Hematopoietic multipotent progenitor cell treated with erythropoietin and hydrocortisone succinate and interleukin-3 and kit ligand, for 15 days (in vitro differentiated cells): ENCODE measurements around the gene GPR39.

ENCODE experiments used
- DNase-seq: peaks from one replicate; pipeline ENCODE4 v3.0.0-alpha.2; 2015; ENCODE audit warnings: low spot score

Gene GPR39

DNA sequence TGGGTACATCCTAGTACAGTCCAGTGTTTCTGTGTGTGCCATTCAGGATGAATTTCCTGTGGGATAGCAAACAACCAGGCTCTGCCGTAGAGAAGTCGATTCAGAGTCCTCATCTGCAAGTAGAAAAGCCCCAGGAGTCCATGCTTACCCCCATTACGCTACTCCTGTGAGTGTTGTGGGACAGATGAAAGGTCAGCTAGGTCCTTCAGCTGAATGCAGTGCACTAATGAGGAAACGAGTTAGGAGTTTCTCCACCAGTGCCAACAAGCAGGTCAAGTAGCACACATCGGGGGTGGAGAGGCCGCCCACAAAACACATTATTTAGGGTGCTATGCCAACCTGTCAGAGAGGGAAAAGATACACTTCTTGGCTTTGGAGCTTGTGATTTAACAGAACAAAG lies 2.5 kb upstream of the GPR39 start:
- no peak for DNase-seq

DNA sequence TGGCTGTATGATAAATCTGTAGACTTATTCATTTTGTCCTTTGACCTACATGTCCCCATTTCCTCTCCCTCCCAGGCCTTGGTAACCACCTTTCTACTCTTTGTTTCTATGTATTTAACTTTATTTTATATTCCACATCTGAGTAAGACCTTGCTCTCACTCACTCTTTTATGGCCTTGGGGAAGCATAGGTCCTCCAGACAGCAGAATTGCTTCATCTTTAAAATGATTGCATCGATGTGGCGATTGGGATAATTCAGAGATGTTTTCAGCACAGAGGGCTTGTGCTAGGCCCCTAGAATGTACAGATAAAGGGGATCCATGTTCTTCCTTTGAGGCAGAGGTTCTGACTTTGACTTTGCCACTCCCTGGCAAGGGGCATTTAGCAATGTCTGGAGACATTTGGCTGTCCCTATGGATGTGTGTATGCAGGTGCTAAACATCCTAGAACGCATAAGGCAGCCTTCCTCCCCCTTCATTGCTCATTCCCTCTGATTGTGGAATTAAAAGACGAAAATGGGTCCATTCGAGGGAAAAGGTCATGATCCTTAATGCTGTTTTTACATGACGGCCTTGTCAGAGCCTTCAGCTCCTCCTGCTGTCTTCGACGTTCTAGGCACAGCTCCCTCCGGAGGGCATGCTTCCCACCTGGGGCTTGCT lies 1.2 kb upstream of the GPR39 start:
- no peak for DNase-seq

DNA sequence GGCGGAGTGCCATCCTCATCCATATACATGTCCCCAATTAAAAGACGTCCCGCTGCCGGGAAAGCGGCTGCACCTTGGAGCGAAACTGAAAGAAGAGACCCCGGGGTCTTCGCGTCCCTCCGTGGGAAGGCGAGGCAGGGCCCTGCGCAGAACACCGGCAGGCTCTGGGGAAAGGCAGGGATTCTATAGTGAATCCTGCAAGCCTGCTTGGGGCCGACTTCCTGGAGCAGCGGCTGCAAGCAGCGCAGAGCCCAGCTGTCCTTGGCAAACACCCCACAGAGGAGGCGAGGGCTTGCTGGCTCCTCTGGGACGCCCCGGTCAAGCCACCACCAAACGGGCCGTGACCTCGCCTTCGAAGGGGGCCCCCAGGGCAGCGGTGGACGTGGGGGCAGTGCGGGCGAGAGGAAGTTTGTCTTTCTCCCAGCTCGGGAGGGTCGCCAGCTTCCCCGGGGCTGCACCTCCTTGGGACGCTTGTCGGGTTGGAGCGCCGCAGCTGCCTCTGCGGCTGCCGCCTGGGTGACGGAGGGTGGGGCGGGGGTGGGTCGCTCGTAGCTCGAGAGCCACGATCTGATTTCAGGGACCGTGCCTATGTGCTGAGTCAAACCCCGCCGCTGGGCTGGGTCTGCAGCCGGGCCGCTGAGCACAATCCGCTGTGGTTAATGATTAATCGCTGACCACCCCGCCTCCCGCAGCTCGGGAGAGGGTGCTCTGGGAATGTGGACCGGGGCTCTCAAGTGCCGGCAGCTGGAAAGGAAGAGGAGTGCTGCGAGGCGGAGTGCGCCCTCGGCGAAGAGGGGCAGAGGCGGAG lies 486 bp upstream of the GPR39 start:
- no peak for DNase-seq

DNA sequence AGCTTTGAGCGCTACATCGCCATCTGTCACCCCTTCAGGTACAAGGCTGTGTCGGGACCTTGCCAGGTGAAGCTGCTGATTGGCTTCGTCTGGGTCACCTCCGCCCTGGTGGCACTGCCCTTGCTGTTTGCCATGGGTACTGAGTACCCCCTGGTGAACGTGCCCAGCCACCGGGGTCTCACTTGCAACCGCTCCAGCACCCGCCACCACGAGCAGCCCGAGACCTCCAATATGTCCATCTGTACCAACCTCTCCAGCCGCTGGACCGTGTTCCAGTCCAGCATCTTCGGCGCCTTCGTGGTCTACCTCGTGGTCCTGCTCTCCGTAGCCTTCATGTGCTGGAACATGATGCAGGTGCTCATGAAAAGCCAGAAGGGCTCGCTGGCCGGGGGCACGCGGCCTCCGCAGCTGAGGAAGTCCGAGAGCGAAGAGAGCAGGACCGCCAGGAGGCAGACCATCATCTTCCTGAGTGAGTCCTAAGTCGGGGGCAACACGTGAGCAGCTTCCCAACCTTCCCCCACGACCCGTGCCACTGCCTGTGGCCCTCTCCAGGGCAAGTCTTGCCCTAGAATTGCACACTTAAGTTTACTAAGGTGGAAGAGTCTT lies 928 bp downstream of the GPR39 start:
- no peak for DNase-seq

DNA sequence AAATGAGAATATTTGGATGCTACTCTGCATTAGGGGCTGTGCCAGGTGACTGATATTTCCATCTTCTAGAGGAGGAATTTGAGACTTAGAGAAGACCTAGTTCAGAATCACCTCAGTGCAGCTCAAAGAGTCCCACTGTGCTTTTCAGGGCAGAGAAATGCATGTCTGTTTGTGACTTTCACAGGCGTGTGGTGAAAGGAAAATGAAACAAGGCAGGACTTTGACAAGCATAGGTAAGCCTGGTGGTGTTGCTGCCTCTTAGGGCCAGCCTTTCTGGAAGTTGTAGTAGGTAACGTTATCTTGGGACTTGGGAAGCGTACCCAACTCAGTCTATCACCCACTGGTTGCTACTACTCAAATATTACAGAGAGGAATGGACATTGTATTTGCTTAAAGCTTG lies 2.6 kb downstream of the GPR39 start:
- no peak for DNase-seq

DNA sequence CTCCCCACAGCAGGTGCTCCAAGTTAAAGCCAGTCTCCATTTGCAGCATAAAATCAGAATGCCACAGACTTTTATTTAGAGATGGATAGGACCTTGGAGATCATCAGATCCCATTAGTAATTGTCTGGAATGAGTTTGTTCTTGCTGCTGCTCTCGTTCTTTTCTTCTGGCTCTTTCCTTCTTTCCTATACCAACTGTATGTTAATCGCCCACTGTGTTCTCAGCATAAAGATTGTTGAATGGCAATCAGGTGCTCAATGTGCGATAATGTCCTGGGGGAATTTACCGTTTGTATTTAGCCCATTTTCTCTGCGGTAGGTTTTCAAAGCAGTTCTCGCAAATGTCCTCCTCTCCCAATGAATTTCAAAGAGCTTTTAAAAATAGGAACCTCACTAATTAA lies 3.3 kb downstream of the GPR39 start:
- no peak for DNase-seq

DNA sequence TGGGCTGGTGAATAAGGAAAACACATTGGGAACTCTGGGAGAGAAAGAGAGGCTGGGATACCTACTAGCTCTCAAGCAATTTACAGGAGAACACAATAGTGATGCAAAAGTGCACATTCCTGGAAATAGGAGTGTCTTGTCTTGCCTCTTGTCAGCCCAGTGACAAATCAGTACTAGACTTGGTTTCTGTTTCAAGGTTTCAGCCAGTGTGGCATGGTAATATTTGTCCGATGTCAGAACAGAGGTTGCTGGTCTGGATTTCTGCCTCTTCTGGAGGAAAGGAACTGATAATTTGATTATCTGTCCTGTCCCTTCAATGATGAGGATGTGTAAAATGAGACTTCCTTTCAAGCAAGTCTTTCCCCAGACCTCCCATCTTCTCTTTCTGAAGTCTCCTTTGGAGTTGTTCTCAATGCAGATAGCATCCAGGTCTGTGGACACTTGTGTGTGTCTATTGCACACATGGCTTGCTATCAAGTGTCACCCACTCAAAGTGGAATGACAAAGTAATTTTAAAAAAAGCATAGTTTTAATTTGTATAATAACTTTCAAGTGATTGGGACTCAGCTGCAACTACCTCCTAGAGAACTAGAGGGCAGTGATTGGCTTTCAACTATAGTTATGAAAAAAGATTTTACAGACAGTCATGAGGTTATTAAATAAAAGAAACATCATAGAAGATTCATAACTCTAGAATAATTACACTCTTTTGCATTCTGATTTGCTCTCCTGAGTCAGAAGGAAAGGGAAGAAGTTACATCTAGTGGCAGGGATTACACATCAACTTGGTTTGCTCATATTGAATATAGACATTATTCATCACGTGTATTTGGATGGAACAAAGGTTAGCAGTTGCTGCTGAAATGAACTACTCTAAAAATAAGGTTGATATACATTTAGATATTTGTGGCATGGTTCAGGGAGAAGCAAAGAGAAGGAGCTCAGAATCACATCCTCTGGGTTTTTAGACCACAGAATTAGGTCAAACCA lies 4.5 kb downstream of the GPR39 start:
- no peak for DNase-seq

DNA sequence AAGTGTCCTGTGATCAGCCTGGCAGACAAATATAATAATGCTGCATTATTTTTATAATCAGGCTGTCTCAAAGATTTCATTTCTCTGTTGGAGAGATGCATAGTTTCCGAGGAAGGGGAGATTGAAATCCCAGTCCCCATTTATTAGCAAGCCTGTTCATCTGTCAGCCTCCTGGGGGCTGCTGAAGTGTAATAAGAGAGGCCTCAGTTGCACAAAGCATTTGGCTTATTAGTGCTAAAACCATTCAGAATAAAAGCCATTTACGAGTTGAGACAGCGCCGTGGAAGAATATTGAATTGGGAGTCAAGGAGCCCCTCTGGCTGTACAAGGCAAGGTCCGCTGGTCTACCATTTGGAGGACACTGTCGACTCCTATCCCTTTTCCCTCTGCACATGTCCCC lies 6.1 kb downstream of the GPR39 start:
- no peak for DNase-seq

DNA sequence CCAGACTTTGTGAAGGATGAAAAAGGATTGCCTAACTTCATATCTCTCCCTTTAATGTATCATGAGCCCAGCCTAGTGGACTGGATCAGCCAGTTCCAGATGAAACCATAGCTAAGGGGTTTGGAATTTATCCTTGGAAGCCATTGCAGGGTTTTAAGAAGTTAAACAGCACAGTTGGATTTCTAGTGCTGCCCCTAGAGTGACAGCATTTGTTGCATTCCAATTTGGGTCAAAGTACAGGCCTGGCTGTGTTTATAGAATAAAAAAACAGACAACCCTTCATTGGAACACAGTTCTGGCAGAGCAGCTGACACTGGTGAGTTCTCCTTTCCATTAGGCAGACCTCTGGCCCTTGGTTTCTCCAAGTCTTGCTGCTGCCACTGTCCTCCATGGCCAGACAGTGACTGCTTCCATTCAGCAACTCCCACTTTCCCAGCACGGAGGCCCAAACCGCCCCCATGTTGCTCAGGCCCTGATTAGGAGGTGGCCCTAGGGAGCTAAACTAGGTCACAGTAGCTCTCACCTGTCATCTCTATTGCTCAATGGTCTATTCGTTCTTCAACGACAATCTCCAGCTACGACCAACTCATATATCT lies 8.0 kb downstream of the GPR39 start:
- DNase-seq, result no peak

DNA sequence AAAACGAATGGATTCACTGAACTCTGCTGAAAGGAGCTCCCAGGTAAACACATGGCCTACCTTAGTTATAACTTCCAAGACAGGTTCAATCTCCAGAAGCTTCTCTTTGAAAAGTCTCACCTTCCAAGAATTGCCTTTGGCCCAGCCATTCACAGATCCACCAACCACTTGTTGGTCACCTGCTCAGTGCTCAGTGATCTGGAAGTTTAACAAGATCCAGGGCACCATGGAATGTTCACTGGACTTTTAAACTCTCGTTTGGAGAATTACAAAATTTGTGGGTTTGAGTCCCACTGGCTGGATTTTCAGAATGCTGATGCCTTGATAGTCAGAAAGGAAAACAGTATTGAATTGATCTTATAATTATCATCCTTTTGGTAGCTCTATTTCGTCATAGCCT lies 9.4 kb downstream of the GPR39 start:
- DNase-seq, result no peak

DNA sequence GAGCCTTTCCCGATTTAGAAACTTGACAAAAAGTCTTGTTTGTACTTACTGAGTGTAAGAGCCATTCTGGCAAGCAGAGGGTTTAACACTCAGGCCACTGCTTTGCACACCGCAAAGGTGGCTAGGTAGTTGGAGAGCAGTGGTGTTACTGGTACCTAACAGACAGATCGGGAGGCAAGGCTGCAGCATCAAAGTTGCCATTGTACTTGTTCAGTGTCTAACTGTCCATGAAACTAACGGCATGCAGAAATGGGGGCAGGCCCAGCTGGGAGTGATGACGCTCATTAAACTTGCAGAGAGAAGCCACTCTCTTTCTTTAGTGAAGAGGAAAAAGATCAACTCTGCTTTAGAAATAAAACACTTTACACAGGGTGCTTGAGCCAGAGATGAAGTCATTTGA lies 10.1 kb downstream of the GPR39 start:
- DNase-seq, result no peak

DNA sequence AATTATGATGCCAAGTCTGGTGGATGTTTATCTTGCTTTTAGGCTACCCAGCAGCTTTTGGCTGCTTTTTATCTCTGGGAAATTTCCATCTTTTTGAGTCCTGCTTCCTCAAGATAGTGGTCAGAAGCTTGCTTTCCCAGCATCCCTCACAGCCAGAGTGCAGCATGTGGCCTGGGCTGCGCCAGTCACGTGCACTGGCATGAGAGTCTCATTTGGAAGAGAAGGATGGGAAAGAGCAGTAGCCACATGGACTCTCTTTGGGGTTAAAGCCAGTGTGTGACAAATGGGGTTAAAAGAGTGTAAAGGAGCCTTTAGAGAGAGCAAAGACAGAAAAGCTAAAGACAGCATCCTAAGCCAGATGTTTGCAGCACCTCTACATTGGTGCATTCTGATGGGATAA lies 12.7 kb downstream of the GPR39 start:
- no peak for DNase-seq

DNA sequence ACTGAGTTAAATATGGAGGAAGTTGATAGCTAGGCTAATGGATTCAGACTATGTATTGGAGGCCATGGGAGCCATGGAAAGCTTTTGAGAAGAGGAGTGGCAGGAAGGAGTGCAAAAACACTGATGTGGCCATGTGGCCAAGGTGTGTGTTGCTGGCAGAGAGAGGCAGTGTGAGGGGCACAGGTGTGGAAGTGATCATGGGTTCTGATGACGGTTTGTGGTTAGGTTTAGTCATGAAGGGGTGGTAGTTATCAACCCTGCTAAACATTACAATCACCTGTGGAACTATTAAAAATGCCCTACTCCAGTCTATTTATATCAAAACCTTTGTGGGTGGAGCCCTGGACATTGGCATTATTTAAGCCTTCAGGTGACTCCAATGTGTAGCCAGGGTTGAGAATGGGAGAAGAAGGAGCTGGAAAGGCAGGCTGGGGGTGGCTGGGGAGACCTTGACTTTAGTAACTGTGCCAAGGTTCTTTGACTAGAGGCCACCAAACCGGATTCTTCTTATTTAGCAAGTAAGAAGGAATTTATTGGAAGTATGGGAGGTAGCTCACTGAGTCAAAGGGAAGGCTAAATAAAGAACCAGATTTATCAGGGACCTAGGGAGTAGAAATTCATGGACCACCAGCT lies 13.5 kb downstream of the GPR39 start:
- DNase-seq, result no peak

DNA sequence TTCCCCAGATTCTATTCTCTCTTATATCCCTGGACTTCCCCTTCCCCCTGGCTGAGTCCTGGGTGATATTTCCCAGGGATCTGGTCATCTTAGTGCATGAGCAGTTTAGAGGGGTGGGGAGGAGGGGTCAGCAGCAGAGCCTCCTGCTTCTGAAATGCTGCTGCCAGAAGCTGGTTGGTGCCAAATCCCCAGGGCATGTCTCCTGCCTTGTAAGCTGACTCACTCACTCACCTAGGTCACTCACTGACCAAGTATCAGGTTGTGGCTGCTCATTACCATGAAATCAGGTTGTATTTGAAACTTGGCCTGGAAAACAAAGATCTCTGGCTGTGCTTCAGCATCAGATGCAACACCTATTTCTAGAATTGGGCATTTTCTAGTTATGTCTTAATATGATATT lies 14.3 kb downstream of the GPR39 start:
- no peak for DNase-seq

DNA sequence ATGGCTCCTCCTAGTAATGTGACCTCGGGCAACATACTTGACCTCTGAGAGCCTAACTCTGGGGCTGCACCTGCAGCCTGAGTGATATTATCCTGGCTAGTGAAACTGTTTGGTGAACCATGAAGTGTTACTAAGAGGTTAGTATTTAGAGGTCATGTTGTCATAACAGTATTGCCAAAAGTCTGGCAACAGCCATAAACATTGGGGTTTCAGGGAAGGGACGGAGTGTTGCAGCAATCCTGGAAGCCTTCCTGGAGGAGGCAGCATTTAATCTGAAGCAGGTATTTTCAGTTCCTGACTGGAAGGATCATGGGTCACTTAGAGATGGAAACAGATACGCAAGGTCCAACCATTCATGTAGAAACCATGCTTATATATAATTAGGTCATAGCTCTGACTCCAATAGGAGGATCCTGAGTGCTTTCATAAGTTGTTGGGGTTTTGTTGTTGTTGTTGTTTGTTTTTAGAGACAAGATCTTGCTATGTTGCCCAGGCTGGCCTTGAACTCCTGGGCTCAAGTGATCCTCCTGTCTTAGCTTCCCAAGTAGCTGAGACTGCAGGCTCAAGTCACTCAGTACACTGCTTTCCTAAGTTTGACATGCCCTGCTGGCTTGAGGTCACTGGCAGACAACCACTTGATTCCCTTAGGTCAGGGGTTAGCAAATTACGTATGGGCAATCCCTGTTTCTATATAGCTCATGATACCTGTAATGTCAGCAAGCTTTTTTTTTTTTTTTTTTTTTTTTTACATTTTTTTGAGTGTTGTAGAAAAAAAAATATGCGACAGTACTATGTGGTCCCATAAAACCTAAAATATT lies 21.5 kb downstream of the GPR39 start:
- no peak for DNase-seq

DNA sequence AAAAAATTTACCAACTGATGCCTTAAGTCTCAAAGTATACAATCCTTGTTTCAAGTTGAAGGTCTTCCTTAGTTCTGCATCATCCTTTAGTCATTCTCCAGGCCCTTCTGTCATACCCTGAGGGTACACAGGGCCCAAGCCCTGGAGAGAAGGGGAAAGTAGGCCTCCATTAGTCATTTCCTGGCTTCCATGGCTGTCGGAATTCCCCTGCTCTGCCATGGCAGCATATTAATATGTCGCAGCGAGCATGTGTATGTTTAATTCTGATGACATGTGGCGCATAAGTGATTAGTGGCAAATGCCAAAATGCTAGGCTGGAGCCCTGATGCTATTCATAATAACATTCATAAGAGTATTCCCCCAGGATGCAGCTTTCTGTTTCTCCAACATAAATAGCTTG lies 22.1 kb downstream of the GPR39 start:
- DNase-seq, result no peak

DNA sequence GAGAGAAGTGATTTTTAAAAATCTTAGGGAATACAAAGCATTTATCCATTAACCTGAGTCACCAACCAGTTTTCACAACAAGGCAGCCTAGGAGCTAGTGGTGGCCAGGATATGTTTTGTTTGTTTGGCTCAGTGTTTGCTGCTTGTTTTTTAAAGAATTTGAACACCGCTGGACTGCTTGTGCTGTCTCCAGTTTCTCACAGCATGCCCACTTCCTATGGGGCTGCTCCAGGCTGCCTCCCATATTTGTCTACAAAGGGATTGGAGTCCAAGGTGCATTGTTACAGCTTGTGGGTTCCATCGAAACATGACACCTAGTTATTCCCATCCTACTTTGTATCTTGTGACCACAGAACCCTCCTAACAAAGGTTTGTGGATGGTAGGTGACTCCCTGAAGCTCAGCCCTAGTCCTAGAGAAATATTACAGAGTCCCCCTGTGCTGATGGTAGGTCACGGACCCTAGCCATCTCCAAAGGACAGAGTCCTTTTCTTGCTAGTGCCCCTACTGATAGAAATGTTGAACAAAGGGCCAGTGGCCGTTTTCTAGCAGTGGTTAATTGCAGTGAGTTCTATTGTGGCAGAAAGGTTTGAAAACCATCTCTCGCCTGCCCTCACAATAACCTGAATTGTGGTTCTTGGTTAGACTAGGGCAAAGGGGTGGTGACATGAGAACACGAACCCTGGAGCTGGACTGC lies 23.2 kb downstream of the GPR39 start:
- no peak for DNase-seq

DNA sequence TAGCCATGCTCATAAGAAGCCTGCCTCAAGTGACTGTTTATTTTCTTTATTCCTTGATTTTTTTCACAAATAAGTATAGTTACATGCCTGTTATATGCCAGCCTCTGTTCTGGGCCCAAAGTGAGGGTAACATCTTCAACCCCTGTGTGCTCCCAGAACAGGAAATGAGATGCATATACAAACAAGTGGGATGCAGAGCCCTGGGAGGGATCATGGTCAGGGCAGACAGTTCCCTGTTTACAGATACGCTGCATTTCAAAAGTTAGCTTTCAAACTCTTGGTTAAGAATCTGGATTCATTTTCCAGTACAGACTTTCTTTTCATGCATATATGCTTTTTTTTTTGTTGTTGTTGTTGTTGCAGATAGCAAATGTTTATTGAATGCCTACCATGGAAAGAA lies 24.4 kb downstream of the GPR39 start:
- DNase-seq, result no peak

DNA sequence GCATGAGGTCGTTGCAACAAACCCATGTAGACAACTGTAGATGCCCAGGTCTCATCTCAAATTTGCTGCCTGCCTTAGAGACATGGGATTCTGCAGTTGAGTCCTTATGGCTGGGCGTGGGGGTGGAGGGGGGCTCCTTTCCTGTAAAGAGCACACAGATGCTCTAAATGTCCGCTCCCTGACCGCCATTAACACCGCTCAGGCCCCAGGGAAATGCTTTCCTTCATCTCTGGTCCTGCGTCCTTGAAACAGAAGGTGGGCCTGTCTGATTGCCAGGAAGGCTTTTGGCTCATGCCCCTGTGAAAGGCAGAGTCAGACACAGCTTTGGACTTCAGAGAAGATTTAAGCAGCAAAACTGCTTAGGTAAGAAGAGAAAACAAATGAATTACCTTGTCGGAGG lies 25.7 kb downstream of the GPR39 start:
- DNase-seq, result no peak

DNA sequence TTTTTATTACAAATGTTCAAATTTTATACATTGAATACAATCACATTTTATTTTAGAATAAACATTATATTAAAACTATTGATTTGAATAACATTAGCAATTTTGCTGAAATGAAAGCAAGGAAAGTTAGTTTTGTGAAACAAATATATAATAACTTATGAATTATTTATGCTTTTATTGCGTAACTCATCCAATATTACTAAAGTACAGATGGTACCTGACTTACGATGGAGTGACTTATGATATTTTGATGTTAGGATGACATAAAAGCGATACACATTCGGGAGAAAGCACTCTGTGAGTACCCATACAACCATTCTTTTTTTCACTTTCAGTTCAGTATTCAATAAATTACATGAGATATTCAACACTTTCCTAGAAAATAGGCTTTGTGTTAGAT lies 26.5 kb downstream of the GPR39 start:
- no peak for DNase-seq
